Measurements from ENCODE around the gene THAP9. TPM values are rescaled to one million over a fixed set of nuclear protein-coding genes. Genes with fewer than 3 reads are reported as not detected.

Gene THAP9
- total RNA-seq, 6 experiments from 2014 or later: 0.92 to 3.8 (median 3.0) TPM

GRCh38 chr4:82892467-82892802 is 8.1 kb upstream of the THAP9 start:
- Histone ChIP-seq H3K4me3 (peak overlapping the region in 1 of 3 donors; percentile 83), H3K27me3 (no peaks in the 10 kb centered on the region), H3K36me3 (peaks cover 0 to 15% (median 0%) of the 10 kb centered on the region in 4 donors), H3K4me1 (peaks cover 0 to 31% (median 6%) of the 10 kb centered on the region in 4 donors), H3K9me3 (no peaks in the 10 kb centered on the region), H3K27ac (peak overlapping the region; percentile 97)
- TF ChIP-seq POLR2A (IDR thresholded peaks at IDR 0.05): no peak
- no peak for TF ChIP-seq CTCF (IDR thresholded peaks at IDR 0.05)
- peak in 1 of 4 donors; percentile 5 for ATAC-seq
- 37% methylated on average over 1 of the region's 1 CpG for whole genome bisulfite sequencing (ENCODE audit: insufficient coverage, low coverage, low lambda C conversion rate, missing lambda C conversion rate)
- DNase-seq: no peak
- intact Hi-C loops (cut with DNase I): no loop called here

- ATAC-seq: no peak
- Histone ChIP-seq H3K27ac (no peak overlapping the region), H3K4me1 (peaks cover 0 to 34% (median 11%) of the 10 kb centered on the region in 4 donors), H3K9me3 (no peaks in the 10 kb centered on the region), H3K36me3 (peaks cover 0 to 15% (median 0%) of the 10 kb centered on the region in 4 donors), H3K4me3 (no peak overlapping the region), H3K27me3 (no peaks in the 10 kb centered on the region)
- intact Hi-C loops (cut with DNase I): no loop called here
- DNase-seq: no peak
- TF ChIP-seq POLR2A (IDR thresholded peaks at IDR 0.05): no peak
- TF ChIP-seq CTCF (IDR thresholded peaks at IDR 0.05): no peak
- WGBS (ENCODE audit: insufficient coverage, low coverage, low lambda C conversion rate, missing lambda C conversion rate): 60% methylated on average over 3 of the region's 3 CpGs
Measured at GRCh38 chr4:82893942-82894341, 6.6 kb upstream of the THAP9 start.

GRCh38 chr4:82896755-82897154 is 3.8 kb upstream of the THAP9 start:
- H3K4me1 ChIP-seq: peaks cover 0 to 30% (median 11%) of the 10 kb centered on the region in 4 donors
- peaks cover 0 to 15% (median 0%) of the 10 kb centered on the region in 4 donors for H3K36me3 ChIP-seq
- no peak overlapping the region for H3K27ac ChIP-seq
- intact Hi-C loops (cut with DNase I): no loop called here
- DNase-seq: no peak
- 88% methylated on average over 1 of the region's 1 CpG for WGBS (ENCODE audit: insufficient coverage, low coverage, low lambda C conversion rate, missing lambda C conversion rate)
- no peak for ATAC-seq
- TF ChIP-seq CTCF (IDR thresholded peaks at IDR 0.05): no peak
- no peak for TF ChIP-seq POLR2A (IDR thresholded peaks at IDR 0.05)
- no peaks in the 10 kb centered on the region for H3K9me3 ChIP-seq
- no peak overlapping the region for H3K4me3 ChIP-seq
- no peaks in the 10 kb centered on the region for H3K27me3 ChIP-seq

GRCh38 chr4:82898322-82899243 is 2.0 kb upstream of the THAP9 start:
- Histone ChIP-seq H3K4me1 (peaks cover 0 to 16% (median 6%) of the 10 kb centered on the region in 4 donors), H3K27ac (peak overlapping the region; percentile 50 to 97 (median 97)), H3K4me3 (peak overlapping the region in 2 of 3 donors; percentile 71 to 73), H3K36me3 (peaks cover 0 to 15% (median 0%) of the 10 kb centered on the region in 4 donors), H3K27me3 (no peaks in the 10 kb centered on the region), H3K9me3 (no peaks in the 10 kb centered on the region)
- ATAC-seq: no peak
- 49% methylated on average over 7 of the region's 7 CpGs for WGBS (ENCODE audit: insufficient coverage, low coverage, low lambda C conversion rate, missing lambda C conversion rate)
- TF ChIP-seq CTCF (IDR thresholded peaks at IDR 0.05): peak in 3 of 4 donors; percentile 31 to 32 (median 31)
- no peak for TF ChIP-seq POLR2A (IDR thresholded peaks at IDR 0.05)
- intact Hi-C loops (cut with DNase I): no loop called here
- no peak for DNase-seq
